Ishikawa (cell line): ENCODE measurements around the gene ANP32A.

Experiments used
- CEBPB ChIP-seq: IDR thresholded peaks from 2 replicates; pipeline ENCODE4 v1.6.1; 2012
- EGR1 ChIP-seq: IDR thresholded peaks from 2 replicates; pipeline ENCODE4 v1.6.1; 2012
- EP300 ChIP-seq: IDR thresholded peaks from 2 replicates; pipeline ENCODE4 v1.6.1; 2012; ENCODE audit warnings: borderline replicate concordance
- FOXM1 ChIP-seq: IDR thresholded peaks from 2 replicates; pipeline ENCODE4 v1.6.1; 2012; ENCODE audit warnings: low read depth, borderline replicate concordance
- MAX ChIP-seq: IDR thresholded peaks from 2 replicates; pipeline ENCODE4 v1.6.1; 2012
- NFIC ChIP-seq: IDR thresholded peaks from 2 replicates; pipeline ENCODE4 v1.6.1; 2012
- RAD21 ChIP-seq: IDR thresholded peaks from 2 replicates; pipeline ENCODE4 v1.6.1; 2012; ENCODE audit warnings: low read depth
- REST ChIP-seq: IDR thresholded peaks from 2 replicates; pipeline ENCODE4 v1.6.1; 2012; ENCODE audit warnings: low read depth, mild to moderate bottlenecking
- TAF1 ChIP-seq: IDR thresholded peaks from 2 replicates; pipeline ENCODE4 v1.6.1; 2012; ENCODE audit warnings: low read depth, mild to moderate bottlenecking
- TEAD4 ChIP-seq: IDR thresholded peaks from 2 replicates; pipeline ENCODE4 v1.6.1; 2012
- USF1 ChIP-seq: IDR thresholded peaks from 2 replicates; pipeline ENCODE4 v1.6.1; 2012
- YY1 ChIP-seq: IDR thresholded peaks from 2 replicates; pipeline ENCODE4 v1.6.1; 2012; ENCODE audit warnings: low read depth
- ZBTB7A ChIP-seq: IDR thresholded peaks from 2 replicates; pipeline ENCODE4 v1.6.1; 2012; ENCODE audit warnings: low read depth

- TF ChIP-seq EP300 (no peak), USF1 (no peak), ZBTB7A (no peak), TEAD4 (no peak), YY1 (no peak), TAF1 (no peak), EGR1 (no peak), REST (no peak), FOXM1 (no peak), RAD21 (no peak), MAX (peak; percentile 70), NFIC (no peak), CEBPB (no peak)
Observed at GRCh38 chr15:68795298-68795848, 25.3 kb downstream of the ANP32A start.
